ENCODE data around the gene FCRL6.

Gene FCRL6

GRCh38 chr1:159831412-159832141 lies 29.4 kb downstream of the FCRL6 start:
- FAIRE-seq (no peak), DNase-seq (ENCODE audit: insufficient read length, low spot score) (peak; percentile 46)
- TF ChIP-seq CTCF (IDR thresholded peaks at IDR 0.05; ENCODE audit: insufficient read depth, missing control alignments), result no peak

GRCh38 chr1:159832309-159832708 lies 30.1 kb downstream of the FCRL6 start:
- no peak for TF ChIP-seq CTCF (IDR thresholded peaks at IDR 0.05; ENCODE audit: insufficient read depth, missing control alignments)
- no peak for DNase-seq (ENCODE audit: insufficient read length, low spot score)
- no peak for FAIRE-seq

GRCh38 chr1:159835356-159835755 lies 33.2 kb downstream of the FCRL6 start:
- no peak for TF ChIP-seq CTCF (IDR thresholded peaks at IDR 0.05; ENCODE audit: insufficient read depth, missing control alignments)
- FAIRE-seq (no peak), DNase-seq (ENCODE audit: insufficient read length, low spot score) (no peak)

- no peak for FAIRE-seq
- TF ChIP-seq CTCF (IDR thresholded peaks at IDR 0.05; ENCODE audit: insufficient read depth, missing control alignments), result peak; percentile 12
- DNase-seq (ENCODE audit: insufficient read length, low spot score), result no peak
Observed at GRCh38 chr1:159835862-159836525, 33.8 kb downstream of the FCRL6 start.

GRCh38 chr1:159838715-159839114 lies 36.6 kb downstream of the FCRL6 start:
- no peak for FAIRE-seq
- no peak for TF ChIP-seq CTCF (IDR thresholded peaks at IDR 0.05; ENCODE audit: insufficient read depth, missing control alignments)
- no peak for DNase-seq (ENCODE audit: insufficient read length, low spot score)

GRCh38 chr1:159839116-159839849 lies 37.1 kb downstream of the FCRL6 start:
- FAIRE-seq (no peak), DNase-seq (ENCODE audit: insufficient read length, low spot score) (no peak)
- TF ChIP-seq CTCF (IDR thresholded peaks at IDR 0.05; ENCODE audit: insufficient read depth, missing control alignments), result no peak

Data from D721Med (cell line).